Small intestine (tissue), 7 donors: Measurements from ENCODE around the gene COP1. TPM values are rescaled to one million over a fixed set of nuclear protein-coding genes. Genes with fewer than 3 reads are reported as not detected.

Experiments
- DNase-seq, 2 donors: peaks; one replicate each; pipeline versions ENCODE4 v3.0.0 to v3.0.0-alpha.2; 2013
- FAIRE-seq: peaks from 2 replicates; lab custom pipeline; 2012; peaks lifted over from hg19 to GRCh38; lab: Jason Lieb, UNC
- H3K27ac ChIP-seq, 3 donors: one replicate each; pipeline ENCODE4 v1.5.1; 2013; ENCODE audit warnings: low read length in 2 of 3, mild to moderate bottlenecking in 2 of 3, control low read depth in 1 of 3, inconsistent platforms in 1 of 3, low read depth in 1 of 3, moderate library complexity in 1 of 3
- H3K27me3 ChIP-seq, 3 donors: one replicate each; pipeline ENCODE4 v1.6.1; 2013; ENCODE audit warnings: low read length in 3 of 3, inconsistent platforms in 1 of 3; ENCODE audit not compliant: control insufficient read depth in 3 of 3, insufficient read depth in 3 of 3
- H3K36me3 ChIP-seq, 3 donors: one replicate each; pipeline ENCODE4 v1.6.1; 2013; ENCODE audit warnings: low read length in 3 of 3, inconsistent platforms in 1 of 3, low read depth in 1 of 3, mild to moderate bottlenecking in 1 of 3, moderate library complexity in 1 of 3; ENCODE audit not compliant: control insufficient read depth in 3 of 3, insufficient read depth in 2 of 3
- H3K4me1 ChIP-seq, 3 donors: one replicate each; pipeline ENCODE4 v1.6.1; 2013; ENCODE audit warnings: low read length in 2 of 3, inconsistent platforms in 1 of 3, low read depth in 1 of 3, mild to moderate bottlenecking in 1 of 3, moderate library complexity in 1 of 3; ENCODE audit not compliant: control insufficient read depth in 3 of 3, insufficient read depth in 2 of 3
- H3K4me3 ChIP-seq, 3 donors: one replicate each; pipeline ENCODE4 v1.5.1; 2013; ENCODE audit warnings: low read length in 3 of 3, control low read depth in 1 of 3, inconsistent platforms in 1 of 3, low read depth in 1 of 3, mild to moderate bottlenecking in 1 of 3, moderate library complexity in 1 of 3
- H3K9me3 ChIP-seq, 2 donors: one replicate each; pipeline ENCODE4 v1.6.1; 2013; ENCODE audit warnings: low read depth in 1 of 2, low read length in 1 of 2; ENCODE audit not compliant: control insufficient read depth in 2 of 2, insufficient read depth in 1 of 2
- WGBS, 3 donors: extraction: QIAGEN DNeasy Blood & Tissue Kit; methylation state at CpG; one replicate each; pipeline ENCODE4 v1.1.7; 2013; 5-methylcytosine and 5-hydroxymethylcytosine counted together
- polyA plus RNA-seq, 4 donors: library from polyadenylated mRNA; stranded (reverse) in 3 of 4; unstranded in 1 of 4; fragments of 200-250 nt in 3 of 4; fragments of 120-200 nt in 1 of 4; gene quantifications; one replicate each; pipeline versions ENCODE4 v1.2.1 to v1.2.3, GENCODE V29; 2013
- donor health status: healthy with polysubstance abuse.
- donor health status: control.
- donor health status: control.
- donor health status: Bipolar disorder and iron deficiency.
- donor health status: healthy.

COP1 gene
- polyA plus RNA-seq, 4 donors = 34.2 to 68.4 (median 42.7) TPM

DNA sequence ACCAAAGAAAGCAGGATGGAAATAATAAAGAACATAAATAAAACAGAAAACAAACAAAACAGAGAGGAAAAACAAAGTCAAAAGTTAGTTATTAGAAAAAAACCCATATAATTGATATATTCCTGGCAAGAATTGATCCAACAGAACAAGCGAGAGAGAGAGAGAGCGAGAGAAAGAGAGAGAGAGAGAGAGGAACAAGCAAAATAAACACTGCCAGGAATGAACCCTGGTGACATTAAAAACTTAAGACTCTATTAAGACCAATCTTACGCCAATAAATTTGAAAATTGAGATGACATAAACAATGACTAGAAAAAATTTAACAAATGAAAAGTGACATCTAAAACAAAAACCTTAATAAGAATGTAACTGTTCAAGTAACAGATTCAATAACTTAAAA lies 64.1 kb downstream of the COP1 start:
- Histone ChIP-seq H3K36me3 (peaks cover 0 to 6% (median 4%) of the 10 kb centered on the region in 3 donors), H3K4me1 (no peaks in the 10 kb centered on the region), H3K27ac (no peak overlapping the region), H3K27me3 (no peaks in the 10 kb centered on the region), H3K9me3 (peaks cover 0 to 3% of the 10 kb centered on the region in 2 donors), H3K4me3 (no peak overlapping the region)
- 89 to 95% (median 91%) methylated on average over 3 of the region's 3 CpGs for WGBS, 3 donors
- FAIRE-seq (no peak), DNase-seq (no peak)

- no peak overlapping the region for H3K27ac ChIP-seq
- H3K4me3 ChIP-seq = no peak overlapping the region
- no peak for DNase-seq
- peaks cover 0 to 3% (median 0%) of the 10 kb centered on the region in 3 donors for H3K36me3 ChIP-seq
- peaks cover 0 to 2% of the 10 kb centered on the region in 2 donors for H3K9me3 ChIP-seq
- no peaks in the 10 kb centered on the region for H3K4me1 ChIP-seq
- no peak for FAIRE-seq
- 97 to 100% (median 100%) methylated on average over 1 of the region's 1 CpG for WGBS, 3 donors
- H3K27me3 ChIP-seq = no peaks in the 10 kb centered on the region
Measured at GRCh38 chr1:176141449-176141848, 65.6 kb downstream of the COP1 start.

GRCh38 chr1:176136891-176137290 lies 70.2 kb downstream of the COP1 start:
- WGBS, 3 donors = 83 to 89% (median 84%) methylated on average over 3 of the region's 3 CpGs

DNA sequence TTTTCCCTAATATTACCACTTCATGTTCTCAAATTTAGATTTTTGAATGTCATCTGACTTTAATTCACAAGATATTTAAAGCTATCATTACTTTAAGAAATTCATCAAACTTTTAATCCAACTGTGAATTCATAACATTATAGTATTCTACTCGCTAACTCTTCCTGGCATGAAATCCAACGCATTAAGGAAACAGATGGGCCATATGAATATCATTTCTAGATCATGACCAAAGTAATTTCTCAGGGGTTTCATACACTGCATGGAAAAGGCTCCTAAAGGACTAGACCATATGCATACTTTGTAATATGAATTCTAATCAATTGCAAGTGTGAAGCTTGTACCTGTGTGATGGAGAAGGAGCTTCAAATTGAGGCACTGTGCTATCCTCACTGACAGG lies 72.4 kb downstream of the COP1 start:
- FAIRE-seq = no peak
- H3K9me3 ChIP-seq = no peaks in the 10 kb centered on the region
- 59 to 99% (median 74%) methylated on average over 2 of the region's 2 CpGs for WGBS, 3 donors
- no peaks in the 10 kb centered on the region for H3K27me3 ChIP-seq
- no peak for DNase-seq
- H3K4me3 ChIP-seq = no peak overlapping the region
- no peaks in the 10 kb centered on the region for H3K4me1 ChIP-seq
- H3K36me3 ChIP-seq = no peaks in the 10 kb centered on the region
- no peak overlapping the region for H3K27ac ChIP-seq

More at GRCh38 chr1:176136891-176137290, 70.2 kb downstream of the COP1 start:
- H3K4me1 ChIP-seq = no peaks in the 10 kb centered on the region
- no peak for DNase-seq
- no peaks in the 10 kb centered on the region for H3K36me3 ChIP-seq
- no peak for FAIRE-seq
- H3K4me3 ChIP-seq = no peak overlapping the region
- H3K27ac ChIP-seq = no peak overlapping the region
- H3K9me3 ChIP-seq = no peaks in the 10 kb centered on the region
- H3K27me3 ChIP-seq = no peaks in the 10 kb centered on the region

- H3K36me3 ChIP-seq = peaks cover 0 to 12% (median 1%) of the 10 kb centered on the region in 3 donors
- FAIRE-seq = no peak
- no peak overlapping the region for H3K27ac ChIP-seq
- no peak overlapping the region for H3K4me3 ChIP-seq
- H3K4me1 ChIP-seq = no peaks in the 10 kb centered on the region
- DNase-seq = no peak
- WGBS, 3 donors = 94 to 97% (median 96%) methylated on average over 4 of the region's 4 CpGs
- H3K27me3 ChIP-seq = no peaks in the 10 kb centered on the region
- H3K9me3 ChIP-seq = no peaks in the 10 kb centered on the region
Measured at GRCh38 chr1:176122282-176122681, 84.8 kb downstream of the COP1 start.

DNA sequence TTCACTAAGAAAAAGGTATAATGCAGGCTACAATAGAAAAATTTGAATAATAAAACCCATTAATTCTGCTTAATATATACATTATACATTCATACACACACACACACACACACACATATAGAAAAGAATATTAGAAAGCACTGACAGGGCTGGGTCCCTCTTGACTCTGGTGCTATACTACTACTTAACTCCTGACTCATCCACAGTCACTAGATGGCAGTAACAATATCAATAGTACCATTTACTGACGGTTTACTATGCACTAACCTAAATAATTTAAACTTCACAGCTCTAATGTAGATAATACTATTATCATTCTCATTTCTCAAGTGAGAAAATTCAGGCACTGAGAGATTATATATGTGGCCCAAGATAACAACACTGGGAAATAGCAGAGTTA lies 87.5 kb downstream of the COP1 start:
- Histone ChIP-seq H3K27ac (no peak overlapping the region), H3K4me3 (no peak overlapping the region), H3K9me3 (peaks cover 0 to 2% of the 10 kb centered on the region in 2 donors), H3K4me1 (peaks cover 0 to under 1% (median 0%) of the 10 kb centered on the region in 3 donors), H3K36me3 (peaks cover 0 to 18% (median 4%) of the 10 kb centered on the region in 3 donors), H3K27me3 (no peaks in the 10 kb centered on the region)
- peak in 1 of 2 donors; percentile 21 for DNase-seq
- WGBS, 3 donors = 65 to 81% (median 71%) methylated on average over 1 of the region's 1 CpG
- no peak for FAIRE-seq

DNA sequence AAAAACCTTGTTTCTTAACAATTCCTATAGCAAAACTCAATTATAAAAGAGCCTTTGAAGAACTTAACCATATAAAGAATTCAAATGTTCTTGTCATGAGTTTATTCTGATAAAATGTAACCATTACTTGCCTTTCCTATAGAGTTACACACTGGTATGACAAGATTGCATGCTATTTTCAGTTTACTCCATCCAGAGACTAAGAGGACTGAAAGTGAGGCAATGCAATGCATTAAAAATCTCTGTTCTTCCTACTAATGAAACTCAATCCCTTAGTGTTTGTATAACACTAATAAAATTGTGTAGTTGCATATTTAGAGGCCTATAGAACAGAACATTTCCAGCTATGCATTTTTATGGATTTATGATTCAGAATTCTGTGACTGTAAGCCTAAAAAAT lies 88.1 kb downstream of the COP1 start:
- Histone ChIP-seq H3K36me3 (peaks cover 0 to 20% (median 4%) of the 10 kb centered on the region in 3 donors), H3K9me3 (peaks cover 0 to 2% of the 10 kb centered on the region in 2 donors), H3K4me1 (peaks cover 0 to 2% (median 0%) of the 10 kb centered on the region in 3 donors), H3K27me3 (no peaks in the 10 kb centered on the region), H3K4me3 (no peak overlapping the region), H3K27ac (no peak overlapping the region)
- no peak for FAIRE-seq
- no peak for DNase-seq

DNA sequence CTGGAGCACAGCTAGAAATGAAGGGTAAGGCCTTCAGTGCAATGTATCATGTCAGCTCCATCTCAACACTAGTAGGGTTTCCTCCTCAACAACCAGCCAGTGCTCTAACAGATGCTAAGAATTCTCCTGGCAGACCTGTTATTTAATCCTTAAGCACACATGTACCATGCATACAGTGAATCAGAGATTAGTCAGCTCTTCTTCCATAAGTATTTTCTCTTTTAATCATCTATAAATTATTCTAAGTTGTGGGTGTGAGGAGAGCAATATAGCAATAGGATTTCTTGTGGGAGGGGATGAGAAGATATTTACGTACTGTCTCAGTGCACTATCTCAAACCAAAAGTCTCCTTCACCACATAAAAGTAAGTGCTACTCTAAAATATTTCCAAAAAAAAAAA lies 95.3 kb downstream of the COP1 start:
- DNase-seq (no peak), FAIRE-seq (no peak)
- H3K4me3 ChIP-seq = no peak overlapping the region
- 85 to 96% (median 96%) methylated on average over 1 of the region's 1 CpG for WGBS, 3 donors
- H3K4me1 ChIP-seq = peaks cover 0 to 2% (median 0%) of the 10 kb centered on the region in 3 donors
- peaks cover 0 to 17% (median 3%) of the 10 kb centered on the region in 3 donors for H3K36me3 ChIP-seq
- no peak overlapping the region for H3K27ac ChIP-seq
- peaks cover 0 to 2% of the 10 kb centered on the region in 2 donors for H3K9me3 ChIP-seq
- no peaks in the 10 kb centered on the region for H3K27me3 ChIP-seq

DNA sequence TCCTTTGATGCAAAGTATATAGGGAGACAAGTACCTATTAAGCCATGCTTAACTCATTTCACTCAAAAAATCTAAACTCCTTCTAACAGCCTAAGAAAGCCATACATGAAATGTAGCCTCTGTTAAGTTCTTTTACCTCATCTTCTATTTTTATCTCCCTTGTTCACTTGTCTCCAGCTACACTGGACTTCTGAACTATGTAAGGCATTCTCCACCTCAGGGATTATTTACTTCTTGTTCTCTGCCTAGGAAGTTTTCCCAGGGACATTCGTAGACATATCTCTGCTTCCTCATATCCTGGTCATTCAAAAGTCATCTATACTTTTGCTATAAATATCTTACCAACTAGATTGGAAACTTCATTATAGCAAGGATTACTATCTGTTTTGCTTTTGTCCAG lies 96.9 kb downstream of the COP1 start:
- peak overlapping the region in 1 of 3 donors; percentile 42 for H3K27ac ChIP-seq
- H3K27me3 ChIP-seq = no peaks in the 10 kb centered on the region
- peaks cover 0 to 17% (median 2%) of the 10 kb centered on the region in 3 donors for H3K36me3 ChIP-seq
- no peaks in the 10 kb centered on the region for H3K9me3 ChIP-seq
- DNase-seq = peak in 1 of 2 donors; percentile 17
- H3K4me1 ChIP-seq = peaks cover 0 to 2% (median 0%) of the 10 kb centered on the region in 3 donors
- no peak overlapping the region for H3K4me3 ChIP-seq
- no peak for FAIRE-seq
- WGBS, 3 donors = 74 to 87% (median 85%) methylated on average over 1 of the region's 1 CpG
